NCI-H2029 (cell line): ENCODE data around the gene RAP1GAP2.

Experiments used
- DNase-seq: peaks from one replicate; lab custom pipeline; 2025; lab: John Stamatoyannopoulos, UW

RAP1GAP2 gene

DNA sequence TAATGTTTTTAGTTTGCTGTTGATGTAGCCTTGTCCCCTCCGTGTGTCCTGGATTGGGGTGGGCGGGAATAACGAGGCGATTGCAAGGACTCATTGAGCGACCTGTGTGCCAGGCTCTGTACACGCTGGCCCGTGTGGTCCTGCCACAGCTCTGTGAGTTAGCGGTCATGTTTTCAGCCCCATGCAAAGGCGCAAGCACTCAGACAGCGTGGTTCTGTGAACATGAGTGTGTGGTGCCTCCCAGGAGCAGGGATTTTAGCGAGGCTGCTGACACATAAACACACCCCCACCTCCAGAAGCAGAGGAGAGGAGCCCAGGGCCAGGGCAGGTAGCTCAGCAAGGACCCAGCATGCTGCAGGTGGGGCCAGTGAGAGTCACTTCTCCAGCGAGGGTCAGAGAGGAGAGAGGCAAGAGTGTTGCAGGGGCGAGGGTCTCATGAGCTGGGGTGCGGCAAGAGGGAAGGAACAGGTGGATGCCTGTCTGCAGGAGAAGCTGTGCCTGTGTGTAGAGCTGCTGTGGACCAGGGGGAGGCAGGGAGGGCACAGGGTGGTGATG is 151.8 kb downstream of the RAP1GAP2 start:
- no peak for DNase-seq

DNA sequence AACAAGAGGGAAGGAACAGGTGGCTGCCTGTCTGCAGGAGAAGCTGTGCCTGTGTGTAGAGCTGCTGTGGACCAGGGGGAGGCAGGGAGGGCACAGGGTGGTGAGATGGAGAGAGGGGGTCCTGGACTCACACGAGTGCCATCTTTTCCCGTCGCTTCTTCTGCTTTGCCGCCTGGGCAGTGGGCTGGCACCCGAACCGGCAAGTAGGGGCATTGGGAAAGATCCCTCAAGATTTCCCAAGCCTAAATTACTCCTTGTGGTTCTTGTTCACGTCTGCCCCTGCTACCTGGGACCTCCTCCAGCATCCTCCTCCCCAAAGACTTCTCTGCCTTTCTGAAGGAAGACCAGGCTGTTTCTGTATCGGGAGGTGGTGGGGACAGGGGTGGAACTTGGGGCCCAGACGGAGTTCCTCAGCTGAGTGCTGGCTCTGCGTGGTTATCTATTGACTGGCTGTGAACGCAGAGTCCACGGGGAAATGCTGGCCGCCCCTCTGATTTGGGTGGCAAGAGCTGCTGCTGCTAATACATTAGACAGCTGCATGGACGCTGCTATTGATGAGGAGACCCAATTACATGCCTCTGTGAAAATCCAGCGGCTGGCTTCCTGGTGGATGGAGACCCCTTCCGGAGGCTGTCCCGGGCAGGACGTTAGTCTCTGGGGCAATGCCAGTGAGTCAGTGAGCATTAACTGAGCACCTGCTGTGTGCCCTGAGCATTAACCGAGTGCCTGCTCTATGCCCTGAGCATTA is 152.7 kb downstream of the RAP1GAP2 start:
- DNase-seq, result no peak

DNA sequence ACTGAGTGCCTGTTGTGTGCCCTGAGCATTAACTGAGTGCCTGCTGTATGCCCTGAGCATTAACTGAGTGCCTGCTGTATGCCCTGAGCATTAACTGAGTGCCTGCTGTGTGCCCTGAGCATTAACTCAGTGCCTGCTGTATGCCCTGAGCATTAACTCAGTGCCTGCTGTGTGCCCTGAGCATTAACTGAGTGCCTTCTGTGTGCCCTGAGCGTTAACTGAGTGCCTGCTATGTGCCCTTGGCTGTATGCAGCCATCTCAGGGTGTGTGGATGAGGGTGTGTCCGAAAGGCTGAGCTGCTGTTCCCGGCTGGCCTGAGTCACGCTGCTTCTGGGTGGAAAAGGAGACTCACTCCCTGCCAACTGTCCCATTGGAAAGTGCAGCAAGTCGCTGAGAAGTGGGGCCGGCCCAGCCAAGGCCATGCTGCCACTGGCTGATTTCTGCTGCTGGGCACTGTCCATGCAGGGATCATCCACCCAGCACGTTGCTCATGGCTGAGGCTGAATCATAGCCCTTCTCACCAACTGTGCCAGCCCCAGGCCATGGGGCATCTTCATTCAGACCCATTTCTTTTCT is 153.3 kb downstream of the RAP1GAP2 start:
- no peak for DNase-seq

DNA sequence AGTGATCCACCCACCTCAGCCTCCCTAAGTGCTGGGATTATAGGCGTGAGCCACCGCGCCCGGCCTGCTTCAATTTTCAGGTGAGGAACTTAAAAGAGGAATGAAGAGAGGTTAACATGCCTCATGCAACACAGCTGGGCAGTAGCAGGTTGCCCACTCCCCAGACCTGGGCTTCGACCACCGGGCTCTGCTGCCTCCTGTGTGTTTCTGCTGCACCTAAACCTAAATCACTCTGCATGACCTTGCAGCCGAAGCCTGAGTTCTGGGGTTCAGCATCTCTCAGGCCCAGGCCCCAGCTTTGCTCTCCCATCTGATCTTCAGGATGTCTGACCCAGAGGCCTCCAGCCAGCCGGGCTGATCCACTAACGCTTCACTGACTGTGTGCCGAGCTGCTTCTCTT is 154.6 kb downstream of the RAP1GAP2 start:
- no peak for DNase-seq

DNA sequence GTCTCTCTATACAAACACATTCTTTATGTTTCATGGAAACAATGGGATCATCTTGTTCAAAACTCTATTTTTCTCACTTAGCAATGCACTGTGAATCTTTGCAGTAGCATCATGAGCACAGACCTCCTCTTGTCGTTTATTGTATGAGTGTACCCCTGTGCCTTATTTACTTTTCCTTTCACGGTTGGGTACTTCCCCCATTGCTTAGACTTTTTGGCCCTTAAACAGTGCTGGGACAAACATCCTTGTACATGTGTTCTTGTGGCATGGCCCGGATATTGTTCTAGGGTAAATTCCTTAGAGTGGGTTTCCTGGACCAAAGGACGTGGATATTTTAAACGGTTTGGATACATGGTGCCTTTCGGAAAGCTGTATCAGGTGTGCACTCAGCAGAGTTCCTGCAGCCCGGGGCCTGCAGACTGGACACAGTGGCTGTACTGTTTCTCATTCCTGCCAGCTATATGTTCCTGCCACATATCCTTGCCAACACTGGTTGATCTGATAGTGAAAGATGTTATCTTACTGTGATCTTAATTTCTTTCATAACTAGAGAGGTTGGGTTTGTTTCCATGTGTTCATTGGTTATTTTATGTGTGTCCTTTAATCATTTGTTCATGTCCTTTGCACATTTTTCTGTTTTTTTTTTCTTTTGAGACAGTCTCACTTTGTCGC is 156.1 kb downstream of the RAP1GAP2 start:
- DNase-seq, result no peak

DNA sequence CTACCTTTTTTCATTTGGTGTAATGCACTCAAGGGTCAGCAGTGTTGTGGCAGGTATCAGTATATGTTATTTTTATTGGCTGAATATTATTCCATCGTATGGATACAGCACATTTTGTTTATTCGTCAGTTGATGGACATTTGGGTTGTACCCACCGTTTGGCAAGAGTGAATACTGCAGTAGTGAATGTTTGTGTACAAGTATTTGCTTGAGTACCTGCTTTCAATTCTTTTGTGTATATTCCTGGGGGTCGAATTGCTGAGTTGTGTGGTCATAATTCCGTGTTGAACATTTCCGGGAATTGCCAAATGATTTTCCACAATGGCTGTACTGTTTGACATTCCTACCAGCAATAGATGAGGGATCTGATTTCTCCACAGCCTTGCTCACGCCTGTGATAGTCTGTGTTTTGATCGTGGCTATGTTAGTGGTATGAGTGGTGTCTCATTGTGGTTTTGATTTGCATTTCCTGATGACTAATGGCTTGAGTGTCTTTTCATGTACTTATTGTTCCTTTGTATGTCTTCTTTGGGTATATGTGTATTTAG is 158.7 kb downstream of the RAP1GAP2 start:
- peak; percentile 47 for DNase-seq

DNA sequence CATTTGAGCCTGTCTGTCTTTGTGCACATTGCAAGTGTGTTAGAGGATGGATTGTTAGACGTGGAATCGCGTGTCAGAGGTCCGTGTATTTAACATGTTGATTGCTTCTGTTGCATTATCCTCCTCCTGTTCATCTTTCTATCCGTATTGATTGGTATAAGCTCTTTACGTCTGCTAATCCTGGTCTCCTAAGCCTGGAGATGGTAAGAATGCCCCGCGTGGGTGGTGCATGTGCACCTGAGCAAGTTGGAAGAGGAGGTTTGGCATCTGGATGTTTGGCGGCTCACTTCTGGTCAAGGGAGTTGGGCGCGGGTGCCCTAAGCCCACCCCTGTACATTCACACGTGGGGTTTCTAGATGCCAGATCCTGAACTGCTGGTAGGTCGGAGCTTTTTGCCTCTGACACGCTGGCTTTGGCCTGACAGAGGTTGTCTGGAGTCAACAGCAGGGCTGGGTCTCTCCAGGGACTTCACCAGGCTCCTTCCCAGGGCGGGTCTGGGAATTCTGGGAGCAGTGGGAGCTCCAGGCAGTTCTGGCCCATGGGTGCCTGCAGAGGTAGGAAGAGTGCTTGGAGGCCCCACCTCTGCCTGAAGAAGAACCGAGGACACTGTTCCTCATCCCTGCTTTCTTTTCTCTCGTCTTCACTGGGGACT is 159.8 kb downstream of the RAP1GAP2 start:
- DNase-seq, result no peak

DNA sequence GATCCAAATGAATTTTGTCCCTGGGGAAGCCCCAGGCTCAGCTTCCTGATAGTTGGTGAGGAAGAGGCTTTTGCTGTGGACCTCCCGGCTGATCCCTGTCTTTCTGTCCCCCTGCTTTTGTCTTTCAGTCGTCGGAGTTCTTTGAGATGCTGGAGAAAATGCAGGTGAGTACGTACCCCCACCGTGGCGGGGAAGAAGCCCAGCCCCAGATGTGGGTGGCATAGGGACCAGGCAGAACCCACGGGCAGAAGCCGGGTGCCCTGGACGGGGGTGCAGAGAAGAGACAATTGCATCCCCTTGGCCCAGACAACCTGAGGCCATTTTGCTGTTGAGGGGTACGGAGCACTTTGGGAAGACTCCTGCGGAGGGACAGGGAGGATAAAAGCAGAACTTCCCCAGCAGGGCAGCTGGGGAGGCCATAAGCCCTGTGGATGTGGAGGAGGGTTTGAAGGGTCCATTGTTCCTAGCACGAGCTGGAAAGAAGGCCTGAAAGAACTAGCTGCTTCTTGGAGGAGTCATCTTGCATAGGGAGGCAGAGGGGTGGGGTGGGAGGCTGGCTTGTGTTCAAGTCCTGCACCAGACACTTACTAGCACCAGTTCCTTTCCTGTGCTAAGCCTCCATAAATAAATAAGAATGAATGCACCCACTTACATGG is 161.5 kb downstream of the RAP1GAP2 start:
- no peak for DNase-seq

DNA sequence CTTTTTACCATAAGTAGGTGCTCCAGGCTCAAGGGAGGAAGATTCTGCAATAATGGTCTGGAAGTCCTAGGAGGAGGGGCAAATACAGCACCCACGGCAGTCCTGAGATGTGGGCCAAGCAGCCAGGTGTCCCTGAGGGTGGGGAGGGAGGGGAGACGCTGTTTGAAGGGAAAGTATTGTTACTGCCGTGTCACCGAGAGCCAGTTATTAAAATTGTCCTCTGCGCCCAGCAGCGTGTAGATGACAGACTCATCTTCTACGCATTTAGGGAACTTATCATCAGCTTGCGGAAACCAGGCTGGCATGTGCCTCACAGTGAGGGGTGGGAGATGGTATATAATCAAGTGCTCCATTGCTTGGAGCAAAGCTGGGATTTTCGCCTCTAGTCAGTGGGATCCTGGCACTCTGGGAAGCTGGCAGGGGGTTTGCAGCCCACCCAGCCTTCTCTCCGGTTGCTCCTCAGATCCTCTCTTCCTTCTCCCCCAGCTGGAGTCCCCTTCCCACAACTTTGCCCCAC is 162.5 kb downstream of the RAP1GAP2 start:
- DNase-seq, result no peak

DNA sequence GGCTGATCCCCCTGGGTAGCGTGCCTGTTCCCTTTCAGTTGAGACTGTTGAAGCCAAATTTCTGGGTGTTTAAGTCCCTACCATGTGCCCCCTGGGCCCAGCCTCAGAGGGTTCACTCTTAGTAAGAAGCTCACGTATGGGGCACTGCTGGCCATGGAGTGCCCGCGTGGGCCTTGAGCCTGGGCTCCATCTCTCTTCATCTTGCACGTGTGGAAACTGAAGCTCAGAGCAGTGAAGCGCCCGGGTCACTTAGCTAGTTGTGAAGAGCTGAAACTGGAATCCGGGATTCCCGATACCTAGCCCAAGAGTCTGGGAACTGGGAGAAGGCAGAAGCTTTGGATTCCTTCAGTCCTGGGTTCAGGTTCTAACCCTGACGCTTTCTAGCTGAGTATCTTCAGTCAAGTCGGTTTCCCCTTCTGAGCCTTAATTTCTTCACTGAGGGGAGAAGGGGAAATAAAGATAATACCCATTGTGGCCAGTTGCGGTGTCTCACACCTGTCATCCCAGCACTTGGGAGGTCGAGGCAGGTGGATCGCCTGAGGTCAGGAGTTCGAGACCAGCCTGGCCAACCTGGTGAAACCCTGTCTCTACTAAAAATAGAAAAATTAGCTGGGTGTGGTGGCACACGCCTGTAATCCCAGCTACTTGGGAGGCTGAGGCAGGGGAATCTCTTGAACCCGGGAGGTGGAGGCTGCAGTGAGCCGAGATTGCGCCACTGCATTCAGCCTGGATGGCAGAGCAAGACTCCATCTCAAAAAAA is 163.3 kb downstream of the RAP1GAP2 start:
- DNase-seq, result no peak

DNA sequence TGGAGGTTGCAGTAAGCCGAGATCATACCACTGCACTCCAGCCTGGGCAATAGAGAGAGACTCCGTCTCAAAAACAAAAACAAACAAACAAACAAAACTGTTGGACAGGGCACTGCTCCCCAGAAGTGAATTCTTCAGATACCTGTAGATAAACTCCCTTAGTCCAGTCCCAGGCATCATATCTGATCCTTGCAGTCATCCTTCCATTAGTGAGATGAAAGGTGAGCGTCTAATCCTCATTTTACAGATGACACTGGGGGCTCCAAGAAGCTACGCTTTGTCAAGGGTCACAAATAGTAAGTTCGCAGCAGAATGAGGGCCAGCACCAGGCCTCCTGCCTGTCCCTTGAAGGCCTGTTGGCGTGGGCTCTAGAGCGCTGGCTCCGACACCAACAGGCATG is 165.2 kb downstream of the RAP1GAP2 start:
- no peak for DNase-seq

DNA sequence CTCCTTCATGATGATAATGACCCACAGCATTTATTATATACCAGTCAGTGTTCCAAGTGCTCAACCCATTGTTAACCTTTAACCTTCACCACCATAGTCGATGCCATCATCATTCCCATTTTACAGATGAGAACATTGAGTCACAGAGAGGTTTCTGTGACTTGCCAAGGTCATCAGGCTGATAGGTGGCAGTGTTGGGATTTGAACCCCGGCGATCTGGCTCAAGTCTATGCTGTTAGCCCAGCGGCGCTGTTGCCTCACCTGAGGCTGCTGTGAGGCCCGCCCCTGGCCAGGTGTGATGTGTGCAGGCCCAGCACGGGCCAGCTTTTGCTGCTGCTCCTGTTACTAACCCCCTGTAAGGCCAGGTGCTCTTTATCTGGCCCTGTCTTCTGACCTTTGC is 166.0 kb downstream of the RAP1GAP2 start:
- no peak for DNase-seq

DNA sequence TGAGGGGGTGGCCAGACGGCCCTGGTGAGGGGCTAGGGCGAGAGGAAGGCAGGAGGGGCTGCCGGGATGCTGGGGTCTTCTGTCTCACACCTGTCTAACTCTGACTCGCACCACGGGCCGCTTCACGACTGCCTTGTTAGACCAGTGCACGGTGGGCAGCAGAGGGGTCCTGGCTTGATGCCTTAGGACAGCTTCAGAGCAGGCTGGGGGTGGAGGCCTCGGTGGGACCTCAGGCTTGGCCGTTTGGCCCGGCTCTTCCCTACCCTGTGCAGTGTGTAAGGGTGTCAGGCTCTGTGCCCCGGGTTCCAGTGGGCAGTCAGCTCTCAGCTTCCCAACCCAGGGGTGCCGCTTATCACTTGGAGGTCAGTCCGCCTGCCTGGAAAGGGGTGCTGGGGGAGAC is 166.5 kb downstream of the RAP1GAP2 start:
- no peak for DNase-seq

DNA sequence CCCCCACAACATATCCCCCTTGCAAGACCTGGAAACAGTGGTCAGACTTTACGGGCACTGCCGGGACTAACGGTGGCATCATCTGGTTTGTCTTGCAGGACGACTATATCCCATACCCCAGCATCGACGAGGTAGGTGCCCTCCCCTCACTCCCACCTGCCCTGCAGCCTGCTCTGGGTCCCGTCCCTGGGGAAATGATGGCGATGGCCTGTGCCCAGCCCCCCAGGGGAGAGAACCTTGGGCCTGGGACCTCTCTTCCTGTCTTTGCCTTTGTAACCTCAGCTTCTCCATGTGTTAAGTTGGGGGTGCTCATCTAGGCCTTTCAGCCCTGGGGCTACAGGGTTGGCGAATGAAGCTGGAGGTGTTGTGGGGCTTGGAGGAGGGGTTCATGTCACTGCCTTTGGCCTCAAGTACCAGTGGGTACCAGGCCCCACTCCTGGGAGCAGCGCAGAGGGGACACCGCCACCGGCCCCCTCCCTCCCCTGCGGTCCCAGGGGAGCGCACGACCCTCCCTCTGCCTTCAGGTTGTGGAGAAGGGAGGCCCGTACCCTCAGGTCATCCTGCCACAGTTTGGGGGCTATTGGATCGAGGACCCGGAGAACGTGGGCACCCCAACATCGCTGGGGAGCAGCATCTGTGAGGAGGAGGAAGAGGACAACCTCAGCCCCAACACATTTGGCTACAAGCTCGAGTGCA is 167.2 kb downstream of the RAP1GAP2 start:
- DNase-seq, result no peak

DNA sequence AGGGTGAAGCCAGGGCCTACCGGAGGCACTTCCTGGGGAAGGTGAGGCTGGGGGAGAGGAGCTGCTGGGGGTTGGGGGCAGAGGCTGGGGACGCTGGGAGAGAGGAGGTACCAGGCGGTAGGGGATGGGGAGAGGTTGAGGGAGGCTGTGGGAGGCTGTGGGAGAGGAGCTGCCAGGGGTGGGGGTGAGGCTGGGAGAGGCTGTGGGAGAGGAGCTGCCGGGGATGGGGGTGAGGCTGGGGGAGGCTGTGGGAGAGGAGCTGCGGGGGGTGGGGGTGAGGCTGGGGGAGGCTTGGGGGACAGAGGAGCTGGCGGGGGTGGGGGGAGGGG is 167.8 kb downstream of the RAP1GAP2 start:
- DNase-seq, result no peak

DNA sequence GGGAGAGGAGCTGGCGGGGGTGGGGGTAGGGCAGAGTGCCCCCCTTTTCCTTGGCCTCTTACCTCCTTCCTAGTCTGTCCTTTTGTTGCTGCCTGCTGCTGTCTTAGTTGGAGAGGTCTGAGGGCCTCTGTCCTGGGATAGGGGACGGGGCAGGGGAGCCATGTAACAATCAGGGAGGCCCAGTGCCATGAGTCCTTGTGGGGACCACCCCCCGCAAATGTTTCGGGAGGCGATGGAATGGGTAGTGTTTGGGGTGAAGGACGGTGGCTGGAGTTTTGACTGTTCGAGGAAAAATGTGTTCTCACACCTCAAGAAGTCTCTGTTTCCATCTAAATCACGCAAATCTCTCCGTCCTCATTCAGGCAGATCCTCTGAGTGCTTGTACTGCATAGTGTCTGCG is 168.1 kb downstream of the RAP1GAP2 start:
- no peak for DNase-seq

DNA sequence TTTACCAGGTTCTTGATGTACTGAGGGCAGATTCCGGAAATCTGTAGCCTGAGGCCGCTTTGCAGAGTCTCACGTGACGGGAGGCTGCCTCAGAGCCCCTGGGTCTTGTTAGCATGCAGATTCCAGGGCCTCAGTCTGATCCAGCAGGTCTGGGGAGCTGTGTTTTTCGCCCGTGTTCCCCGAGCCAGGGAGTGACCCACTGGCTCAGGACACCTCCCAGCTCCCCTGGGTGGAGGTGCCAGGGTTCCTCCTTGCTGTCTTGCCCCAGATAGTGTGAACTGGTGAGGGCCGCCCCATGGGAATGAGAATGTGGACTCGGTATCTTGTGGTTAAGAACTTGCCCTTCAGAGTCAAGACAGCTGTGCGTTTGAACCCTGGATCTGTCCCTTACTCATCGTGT is 168.6 kb downstream of the RAP1GAP2 start:
- no peak for DNase-seq

DNA sequence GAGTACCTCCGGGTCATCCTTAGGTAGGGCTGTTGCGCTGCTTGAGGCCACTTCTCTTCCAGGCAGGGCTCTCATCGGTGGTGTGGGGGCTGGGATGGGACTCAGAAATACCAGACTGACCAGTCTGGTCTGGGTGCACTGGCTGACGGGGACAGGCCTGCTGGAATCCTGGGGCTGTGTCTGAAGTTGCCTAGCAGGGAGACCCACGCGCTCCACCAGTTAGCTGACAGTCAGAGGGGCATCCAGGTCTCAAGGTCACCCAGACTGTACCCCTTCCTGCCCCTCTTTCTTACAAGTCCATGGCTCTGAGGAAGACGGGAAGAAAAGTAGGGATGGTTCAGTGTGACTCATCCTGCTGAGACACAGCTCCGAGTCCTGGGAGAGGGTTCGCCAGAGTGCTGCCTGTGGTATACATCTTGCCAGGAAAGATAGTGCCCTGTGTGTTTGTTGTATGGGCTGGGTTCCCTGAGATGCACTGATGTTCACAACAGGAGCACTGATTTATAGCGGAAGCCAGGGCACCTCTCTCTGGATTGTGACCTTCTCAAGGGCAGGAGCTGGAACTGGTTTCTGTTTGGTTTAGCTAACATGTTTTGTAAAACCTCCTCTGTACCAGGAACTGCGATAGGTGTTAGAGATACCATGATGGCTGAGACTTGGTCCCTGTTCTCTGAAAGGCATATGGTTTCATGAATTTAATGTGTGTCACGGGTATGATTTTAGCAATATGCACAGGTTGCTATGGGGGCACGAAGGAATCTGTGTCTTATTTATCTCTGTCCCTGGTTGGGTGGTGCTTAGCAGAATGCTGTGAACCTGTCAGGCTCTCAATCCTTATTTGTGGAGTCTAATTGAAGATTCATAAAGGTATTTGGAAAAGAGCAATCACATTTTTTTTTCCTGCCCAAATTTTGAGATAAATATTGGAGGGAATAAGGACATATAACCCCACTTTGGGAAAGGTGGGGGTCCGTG is 169.7 kb downstream of the RAP1GAP2 start:
- no peak for DNase-seq

DNA sequence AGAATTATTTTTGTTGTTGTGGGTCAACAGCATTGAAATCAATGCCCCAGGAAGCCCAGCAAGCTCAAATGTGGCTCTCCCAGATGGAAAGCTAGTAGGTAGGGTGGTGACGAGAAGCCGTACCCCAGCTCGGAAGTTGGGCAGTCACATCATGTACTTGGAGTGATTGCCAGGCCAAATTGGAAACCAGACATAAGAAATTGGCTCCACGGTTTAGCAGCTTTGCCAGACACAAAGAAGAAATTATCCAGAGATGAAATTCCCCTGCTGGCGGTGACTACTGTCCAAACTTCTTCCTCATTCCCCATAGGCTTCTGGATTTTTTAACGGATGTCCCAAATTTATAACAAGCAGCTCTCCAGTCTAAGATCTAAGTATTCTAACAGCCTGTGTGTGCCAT is 171.3 kb downstream of the RAP1GAP2 start:
- no peak for DNase-seq
